Transverse colon (tissue), 3 donors: ENCODE measurements around the gene GOLGA8R.
"Not testable (repeated sequence)": the region's sequence is repeated elsewhere in the genome, so short reads cannot be mapped to it uniquely, and the experiment has no call there.

Source experiments
- POLR2A ChIP-seq: fragments of 450-650 bp; IDR thresholded peaks from one replicate; pipeline ENCODE4 v1.6.1; 2016; ENCODE audit warnings: antibody characterized with exemption, mild to moderate bottlenecking, moderate library complexity
- TF ChIP-seq, protein P1 (sequence below), 5 experiments: fragments of 200-600 bp in 3 of 5; fragments of 450-650 bp in 2 of 5; sonication (generic) in 3 of 5; IDR thresholded peaks; 1 replicate in 2 of 5; 2 replicates in 3 of 5; pipeline ENCODE4 v1.5.1; 2016 to 2017; ENCODE audit warnings: antibody characterized with exemption in 5 of 5, inconsistent platforms in 3 of 5, mild to moderate bottlenecking in 2 of 5, moderate library complexity in 1 of 5

DNA sequence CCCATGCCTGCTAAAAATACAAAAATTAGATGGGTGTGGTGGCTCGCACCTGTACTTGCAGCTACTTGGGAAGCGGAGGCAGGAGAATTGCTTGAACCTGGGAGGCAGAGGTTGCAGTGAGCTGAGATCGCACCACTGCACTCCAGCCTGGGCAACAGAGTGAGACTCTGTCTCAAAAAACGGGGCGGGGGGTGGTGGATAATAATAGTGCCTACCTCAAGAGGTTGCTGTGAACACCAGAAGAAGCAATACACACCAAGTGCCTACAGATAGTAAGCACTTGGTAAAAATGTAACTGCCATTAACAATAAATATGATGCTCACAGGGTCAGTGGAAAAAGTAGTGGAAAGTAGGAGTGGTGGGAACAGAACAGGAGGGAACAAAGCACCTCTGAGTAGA, 21.8 kb upstream of the GOLGA8R start:
- TF ChIP-seq POLR2A: not testable (repeated sequence)
- TF ChIP-seq, protein P1, sequence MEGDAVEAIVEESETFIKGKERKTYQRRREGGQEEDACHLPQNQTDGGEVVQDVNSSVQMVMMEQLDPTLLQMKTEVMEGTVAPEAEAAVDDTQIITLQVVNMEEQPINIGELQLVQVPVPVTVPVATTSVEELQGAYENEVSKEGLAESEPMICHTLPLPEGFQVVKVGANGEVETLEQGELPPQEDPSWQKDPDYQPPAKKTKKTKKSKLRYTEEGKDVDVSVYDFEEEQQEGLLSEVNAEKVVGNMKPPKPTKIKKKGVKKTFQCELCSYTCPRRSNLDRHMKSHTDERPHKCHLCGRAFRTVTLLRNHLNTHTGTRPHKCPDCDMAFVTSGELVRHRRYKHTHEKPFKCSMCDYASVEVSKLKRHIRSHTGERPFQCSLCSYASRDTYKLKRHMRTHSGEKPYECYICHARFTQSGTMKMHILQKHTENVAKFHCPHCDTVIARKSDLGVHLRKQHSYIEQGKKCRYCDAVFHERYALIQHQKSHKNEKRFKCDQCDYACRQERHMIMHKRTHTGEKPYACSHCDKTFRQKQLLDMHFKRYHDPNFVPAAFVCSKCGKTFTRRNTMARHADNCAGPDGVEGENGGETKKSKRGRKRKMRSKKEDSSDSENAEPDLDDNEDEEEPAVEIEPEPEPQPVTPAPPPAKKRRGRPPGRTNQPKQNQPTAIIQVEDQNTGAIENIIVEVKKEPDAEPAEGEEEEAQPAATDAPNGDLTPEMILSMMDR (IDR thresholded peaks at IDR 0.05): not testable (repeated sequence)
